Mucosa of rectum (tissue), 2 donors: ENCODE measurements around the gene MINK1.

Source experiments
- H3K27ac ChIP-seq, 2 donors: one replicate each; pipeline ENCODE4 v1.7.0; 2013; ENCODE audit warnings: inconsistent platforms in 2 of 2, low read depth in 2 of 2, low read length in 2 of 2
- H3K27me3 ChIP-seq, 2 donors: one replicate each; pipeline ENCODE4 v1.7.0; 2013; ENCODE audit warnings: low read length in 2 of 2; ENCODE audit not compliant: control insufficient read depth in 2 of 2, insufficient read depth in 2 of 2
- H3K36me3 ChIP-seq, 2 donors: one replicate each; pipeline ENCODE4 v1.7.0; 2013; ENCODE audit warnings: low read length in 2 of 2; ENCODE audit not compliant: control insufficient read depth in 2 of 2, insufficient read depth in 2 of 2
- H3K4me1 ChIP-seq, 2 donors: one replicate each; pipeline ENCODE4 v1.7.0; 2013; ENCODE audit warnings: low read length in 2 of 2, mild to moderate bottlenecking in 1 of 2; ENCODE audit not compliant: control insufficient read depth in 2 of 2, insufficient read depth in 2 of 2
- H3K4me3 ChIP-seq, 2 donors: one replicate each; pipeline ENCODE4 v1.7.0; 2013; ENCODE audit warnings: low read length in 2 of 2
- H3K9ac ChIP-seq, 2 donors: one replicate each; pipeline ENCODE4 v1.7.0; 2013; ENCODE audit warnings: low read length in 2 of 2, low read depth in 1 of 2, mild to moderate bottlenecking in 1 of 2
- H3K9me3 ChIP-seq, 2 donors: one replicate each; pipeline ENCODE4 v1.7.0; 2013; ENCODE audit warnings: low read length in 2 of 2; ENCODE audit not compliant: control insufficient read depth in 2 of 2
- donor health status: healthy.
- donor health status: Normal muscosa, but diverticular disease.

The MINK1 gene

GRCh38 chr17:4833941-4834680 is 971 bp downstream of the MINK1 start:
- Histone ChIP-seq H3K4me1 (peaks cover 23 to 25% of the 10 kb centered on the region in 2 donors), H3K9me3 (no peaks in the 10 kb centered on the region), H3K4me3 (peak overlapping the region; percentile 88 to 95), H3K36me3 (peaks cover 4 to 11% of the 10 kb centered on the region in 2 donors), H3K27me3 (no peaks in the 10 kb centered on the region), H3K9ac (peak overlapping the region; percentile 89 to 91), H3K27ac (peak overlapping the region; percentile 97)

DNA sequence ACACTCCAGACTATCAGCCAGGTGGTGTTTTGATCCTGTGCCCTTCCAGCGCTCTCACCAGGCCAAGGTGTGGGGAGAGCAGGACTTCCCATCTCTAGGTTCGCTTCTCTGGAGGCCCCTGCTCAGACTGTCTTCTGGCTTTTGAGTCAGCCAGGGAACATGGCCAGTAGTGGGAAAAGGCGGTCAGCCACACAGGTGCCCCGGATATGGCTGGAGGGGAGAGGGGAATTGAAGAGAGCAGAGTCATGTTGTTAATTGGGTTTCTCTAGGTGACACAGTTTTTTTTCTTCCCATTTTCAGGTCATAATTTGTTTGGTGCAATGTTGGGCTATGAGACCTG is 1.5 kb downstream of the MINK1 start:
- Histone ChIP-seq H3K27ac (peak overlapping the region; percentile 97), H3K4me3 (peak overlapping the region; percentile 88 to 95), H3K36me3 (peaks cover 4 to 11% of the 10 kb centered on the region in 2 donors), H3K4me1 (peaks cover 23 to 25% of the 10 kb centered on the region in 2 donors), H3K27me3 (no peaks in the 10 kb centered on the region), H3K9me3 (no peaks in the 10 kb centered on the region), H3K9ac (peak overlapping the region; percentile 74 to 91)

DNA sequence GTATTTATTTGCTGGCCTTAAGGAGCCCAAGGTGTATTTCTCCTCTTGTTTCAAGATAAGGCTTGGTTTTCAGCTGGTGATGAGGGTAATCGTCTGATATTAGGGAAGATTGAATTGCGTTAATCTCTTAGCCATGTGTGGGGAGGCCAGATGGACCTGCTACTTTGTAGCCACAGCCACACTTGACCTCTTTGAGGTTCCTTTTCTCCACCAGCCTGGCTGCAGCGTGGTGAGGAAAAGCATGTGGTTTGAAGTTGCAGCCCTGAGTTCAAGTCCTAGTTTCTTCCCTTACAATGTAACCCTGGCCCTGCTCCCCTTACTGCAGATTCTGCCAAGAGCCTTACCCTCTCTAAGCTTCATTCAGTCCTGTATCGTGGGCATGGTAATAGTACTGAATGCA is 3.1 kb downstream of the MINK1 start:
- Histone ChIP-seq H3K4me1 (peaks cover 29 to 32% of the 10 kb centered on the region in 2 donors), H3K27me3 (no peaks in the 10 kb centered on the region), H3K9ac (no peak overlapping the region), H3K4me3 (peak overlapping the region in 1 of 2 donors; percentile 37), H3K27ac (peak overlapping the region in 1 of 2 donors; percentile 97), H3K36me3 (peaks cover 4 to 15% of the 10 kb centered on the region in 2 donors), H3K9me3 (no peaks in the 10 kb centered on the region)

DNA sequence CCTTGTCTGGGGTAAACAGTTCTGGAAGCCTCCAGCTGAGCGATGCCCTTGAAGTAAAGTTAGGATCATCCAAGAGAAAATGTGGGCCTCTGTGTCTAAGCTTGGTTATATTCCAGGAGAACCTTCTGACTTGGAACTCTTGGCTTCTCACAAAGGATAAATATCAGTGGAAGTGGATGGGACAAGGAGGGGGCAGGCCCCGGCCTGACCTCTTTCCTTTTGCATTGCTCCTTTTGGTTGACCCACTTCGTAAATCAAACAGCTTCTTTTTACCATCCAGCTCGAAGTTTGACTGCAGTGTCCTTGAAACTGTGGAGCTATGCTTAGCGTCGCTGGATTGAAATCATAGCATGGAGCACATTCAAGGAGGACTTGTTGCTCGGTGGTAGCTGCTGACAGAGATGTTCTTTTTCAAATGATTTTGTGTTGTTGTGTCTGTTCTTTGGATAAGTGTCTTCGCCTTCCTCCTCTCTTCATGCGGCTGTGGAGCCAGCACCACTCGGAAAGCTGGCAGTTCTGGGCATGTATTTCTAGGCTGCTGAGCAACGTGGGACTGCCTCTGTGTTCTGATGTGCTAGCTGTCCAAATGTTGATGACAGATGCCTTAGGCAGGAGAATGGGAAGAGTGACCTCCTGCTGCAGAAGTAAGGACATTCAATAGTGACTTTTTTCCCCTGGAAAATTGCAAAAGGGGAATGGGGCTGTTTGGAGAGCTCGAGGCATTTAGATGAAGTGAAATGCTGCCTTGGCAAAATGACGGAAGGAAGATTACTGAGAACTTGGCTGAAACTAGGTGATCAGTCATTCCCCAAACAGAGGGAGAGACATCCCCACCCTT is 4.5 kb downstream of the MINK1 start:
- H3K4me1 ChIP-seq: peaks cover 29 to 33% of the 10 kb centered on the region in 2 donors
- H3K9ac ChIP-seq: no peak overlapping the region
- H3K36me3 ChIP-seq: peaks cover 4 to 18% of the 10 kb centered on the region in 2 donors
- H3K27me3 ChIP-seq: no peaks in the 10 kb centered on the region
- no peaks in the 10 kb centered on the region for H3K9me3 ChIP-seq
- no peak overlapping the region for H3K27ac ChIP-seq
- no peak overlapping the region for H3K4me3 ChIP-seq

GRCh38 chr17:4838309-4838785 is 5.2 kb downstream of the MINK1 start:
- peaks cover 4 to 18% of the 10 kb centered on the region in 2 donors for H3K36me3 ChIP-seq
- H3K9me3 ChIP-seq: no peaks in the 10 kb centered on the region
- no peak overlapping the region for H3K27ac ChIP-seq
- H3K9ac ChIP-seq: no peak overlapping the region
- H3K4me3 ChIP-seq: no peak overlapping the region
- H3K4me1 ChIP-seq: peaks cover 29 to 33% of the 10 kb centered on the region in 2 donors
- no peaks in the 10 kb centered on the region for H3K27me3 ChIP-seq

DNA sequence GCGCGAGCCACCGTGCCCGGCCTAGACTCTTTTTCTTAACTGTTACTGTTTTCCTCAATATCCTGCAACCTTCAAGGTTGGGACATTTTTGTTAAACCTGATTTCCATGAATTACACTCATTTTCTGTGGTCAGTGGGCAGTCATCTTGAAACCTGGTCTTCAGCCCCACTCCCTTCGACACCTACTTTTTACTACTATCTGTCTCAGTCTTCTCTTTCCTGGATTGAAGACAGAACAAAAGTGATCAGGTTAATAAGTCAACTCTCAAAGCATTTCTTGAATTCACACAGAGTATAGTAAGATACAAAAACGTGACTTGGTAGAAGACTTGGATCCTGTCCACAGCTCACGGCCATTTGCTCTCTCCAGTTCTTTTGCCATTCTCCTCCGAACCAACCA is 6.1 kb downstream of the MINK1 start:
- Histone ChIP-seq H3K4me1 (peaks cover 25 to 31% of the 10 kb centered on the region in 2 donors), H3K27ac (no peak overlapping the region), H3K27me3 (no peaks in the 10 kb centered on the region), H3K9me3 (no peaks in the 10 kb centered on the region), H3K36me3 (peaks cover 4 to 18% of the 10 kb centered on the region in 2 donors), H3K9ac (no peak overlapping the region), H3K4me3 (no peak overlapping the region)

DNA sequence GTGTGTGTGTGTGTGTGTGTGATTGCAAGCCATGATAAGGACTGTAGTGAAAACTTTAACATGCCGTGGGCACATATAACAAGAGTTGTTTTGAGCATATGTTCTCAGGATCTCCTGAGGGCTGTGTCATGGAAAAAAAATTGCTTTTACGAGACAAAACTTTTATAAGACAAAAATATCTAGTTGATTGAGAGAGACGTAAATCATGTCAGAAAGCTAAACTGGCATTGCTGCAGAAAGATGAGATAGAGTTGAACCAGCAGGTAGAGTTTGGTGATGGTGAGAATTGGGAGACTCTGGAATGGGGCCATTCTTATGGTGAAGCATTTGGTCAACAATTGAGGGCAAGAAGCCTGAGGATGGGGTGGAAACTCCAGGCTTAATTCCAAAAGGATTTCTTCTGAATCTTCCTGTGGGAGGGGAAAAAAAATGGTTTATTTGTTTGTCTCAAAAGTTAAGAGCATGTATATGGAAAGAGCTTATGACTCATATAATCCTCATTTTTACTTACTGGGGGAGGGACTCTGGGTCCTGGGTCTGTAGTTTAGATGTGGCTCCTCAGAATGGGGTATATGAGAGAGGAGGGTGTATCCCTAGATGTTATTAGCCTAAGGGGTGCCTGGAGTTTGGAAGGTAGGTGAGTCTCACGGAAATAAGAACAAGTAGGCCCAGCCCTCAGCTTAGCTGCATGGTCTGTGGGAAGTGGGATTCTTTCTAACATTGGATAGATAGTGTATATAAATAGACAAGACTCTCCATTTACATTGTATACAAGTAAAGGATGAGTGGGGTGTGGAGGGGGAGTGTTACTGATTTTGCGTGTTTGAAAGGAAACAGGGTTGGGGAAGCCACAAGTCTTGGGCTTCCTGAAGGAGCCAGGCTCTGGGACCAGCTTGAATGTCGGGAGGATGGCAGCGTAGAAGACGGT is 7.1 kb downstream of the MINK1 start:
- H3K4me3 ChIP-seq: no peak overlapping the region
- H3K9me3 ChIP-seq: no peaks in the 10 kb centered on the region
- no peak overlapping the region for H3K9ac ChIP-seq
- H3K27me3 ChIP-seq: no peaks in the 10 kb centered on the region
- peaks cover 16 to 21% of the 10 kb centered on the region in 2 donors for H3K4me1 ChIP-seq
- no peak overlapping the region for H3K27ac ChIP-seq
- peaks cover 4 to 23% of the 10 kb centered on the region in 2 donors for H3K36me3 ChIP-seq

GRCh38 chr17:4840893-4841242 is 7.7 kb downstream of the MINK1 start:
- H3K4me3 ChIP-seq: no peak overlapping the region
- peaks cover 4 to 25% of the 10 kb centered on the region in 2 donors for H3K36me3 ChIP-seq
- H3K4me1 ChIP-seq: peaks cover 10 to 16% of the 10 kb centered on the region in 2 donors
- H3K9me3 ChIP-seq: no peaks in the 10 kb centered on the region
- H3K27ac ChIP-seq: no peak overlapping the region
- H3K9ac ChIP-seq: no peak overlapping the region
- H3K27me3 ChIP-seq: no peaks in the 10 kb centered on the region

DNA sequence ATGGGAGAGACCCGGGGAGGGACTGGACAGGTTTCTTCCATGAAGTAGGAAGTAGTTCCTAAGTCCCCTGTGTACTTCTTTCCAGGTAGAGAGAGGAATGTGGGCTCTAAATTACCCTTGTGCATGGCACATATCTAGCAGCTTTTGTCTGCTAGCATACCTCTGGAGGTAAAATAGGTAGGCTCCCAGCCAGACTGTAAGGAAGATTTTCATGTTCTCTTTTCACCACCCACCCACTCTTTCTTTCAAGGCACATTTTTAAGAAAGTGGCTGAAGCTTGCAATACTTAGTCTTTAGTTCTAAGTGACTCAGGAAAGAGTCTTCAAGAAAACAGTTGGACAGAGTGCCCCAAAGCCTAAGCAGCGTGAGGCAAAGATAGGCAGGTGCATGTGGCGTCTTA is 9.2 kb downstream of the MINK1 start:
- Histone ChIP-seq H3K27ac (no peak overlapping the region), H3K9me3 (no peaks in the 10 kb centered on the region), H3K36me3 (peaks cover 4 to 21% of the 10 kb centered on the region in 2 donors), H3K9ac (no peak overlapping the region), H3K4me3 (no peak overlapping the region), H3K27me3 (no peaks in the 10 kb centered on the region), H3K4me1 (peaks cover 5 to 13% of the 10 kb centered on the region in 2 donors)
